ENCODE data around the gene GNA12.

DNA sequence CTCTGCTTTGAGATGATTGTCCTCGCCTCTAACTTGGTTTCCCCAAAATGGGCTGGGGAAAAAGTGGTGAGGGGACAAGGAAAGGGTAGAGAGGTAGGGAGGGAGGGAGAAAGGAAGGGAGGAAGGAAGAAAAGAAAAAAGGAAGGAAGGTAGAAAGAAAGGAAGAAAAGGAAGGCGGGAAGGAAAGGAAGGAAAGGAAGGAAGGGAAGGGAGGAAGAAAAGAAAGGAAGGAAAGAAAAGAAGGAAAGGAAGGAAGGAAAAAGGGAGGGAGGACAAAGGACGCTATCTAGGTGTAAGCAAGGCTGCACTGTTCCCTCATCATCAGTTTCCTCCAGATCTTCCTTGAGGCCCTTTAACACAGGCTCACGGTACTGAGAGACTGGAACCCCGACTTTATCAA, 2.2 kb downstream of the GNA12 start:
- TF ChIP-seq, protein P1, sequence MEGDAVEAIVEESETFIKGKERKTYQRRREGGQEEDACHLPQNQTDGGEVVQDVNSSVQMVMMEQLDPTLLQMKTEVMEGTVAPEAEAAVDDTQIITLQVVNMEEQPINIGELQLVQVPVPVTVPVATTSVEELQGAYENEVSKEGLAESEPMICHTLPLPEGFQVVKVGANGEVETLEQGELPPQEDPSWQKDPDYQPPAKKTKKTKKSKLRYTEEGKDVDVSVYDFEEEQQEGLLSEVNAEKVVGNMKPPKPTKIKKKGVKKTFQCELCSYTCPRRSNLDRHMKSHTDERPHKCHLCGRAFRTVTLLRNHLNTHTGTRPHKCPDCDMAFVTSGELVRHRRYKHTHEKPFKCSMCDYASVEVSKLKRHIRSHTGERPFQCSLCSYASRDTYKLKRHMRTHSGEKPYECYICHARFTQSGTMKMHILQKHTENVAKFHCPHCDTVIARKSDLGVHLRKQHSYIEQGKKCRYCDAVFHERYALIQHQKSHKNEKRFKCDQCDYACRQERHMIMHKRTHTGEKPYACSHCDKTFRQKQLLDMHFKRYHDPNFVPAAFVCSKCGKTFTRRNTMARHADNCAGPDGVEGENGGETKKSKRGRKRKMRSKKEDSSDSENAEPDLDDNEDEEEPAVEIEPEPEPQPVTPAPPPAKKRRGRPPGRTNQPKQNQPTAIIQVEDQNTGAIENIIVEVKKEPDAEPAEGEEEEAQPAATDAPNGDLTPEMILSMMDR (IDR thresholded peaks at IDR 0.05): no peak
- no peak for TF ChIP-seq POLR2A (IDR thresholded peaks at IDR 0.05)
